ENCODE measurements around the gene BFSP1.
A peak's percentile ranks its signal among the peaks of the same experiment; 100 is the strongest.

Gene BFSP1

GRCh38 chr20:17519606-17520285, 11.4 kb downstream of the BFSP1 start:
- no peak for DNase-seq (ENCODE audit: low spot score)

GRCh38 chr20:17518339-17519052, 12.7 kb downstream of the BFSP1 start:
- DNase-seq (ENCODE audit: low spot score), result peak; percentile 23

GRCh38 chr20:17515053-17515452, 16.1 kb downstream of the BFSP1 start:
- DNase-seq (ENCODE audit: low spot score), result no peak

GRCh38 chr20:17513939-17514338, 17.2 kb downstream of the BFSP1 start:
- no peak for DNase-seq (ENCODE audit: low spot score)

GRCh38 chr20:17511401-17511800, 19.8 kb downstream of the BFSP1 start:
- no peak for DNase-seq (ENCODE audit: low spot score)

- DNase-seq (ENCODE audit: low spot score), result no peak
These were observed 20.6 kb downstream of the BFSP1 start for GRCh38 chr20:17510548-17510947.

GRCh38 chr20:17508756-17509155, 22.4 kb downstream of the BFSP1 start:
- no peak for DNase-seq (ENCODE audit: low spot score)

- no peak for DNase-seq (ENCODE audit: low spot score)
These were observed 23.6 kb downstream of the BFSP1 start for GRCh38 chr20:17507531-17507930.

GRCh38 chr20:17507032-17507431, 24.1 kb downstream of the BFSP1 start:
- DNase-seq (ENCODE audit: low spot score), result no peak

GRCh38 chr20:17505636-17506517, 25.3 kb downstream of the BFSP1 start:
- DNase-seq (ENCODE audit: low spot score), result no peak

- peak; percentile 79 for DNase-seq (ENCODE audit: low spot score)
These were observed 26.1 kb downstream of the BFSP1 start for GRCh38 chr20:17504898-17505635.

- DNase-seq (ENCODE audit: low spot score), result no peak
These were observed 26.9 kb downstream of the BFSP1 start for GRCh38 chr20:17504066-17504897.

- no peak for DNase-seq (ENCODE audit: low spot score)
These were observed 27.7 kb downstream of the BFSP1 start for GRCh38 chr20:17503301-17504065.

GRCh38 chr20:17502105-17502504, 29.1 kb downstream of the BFSP1 start:
- DNase-seq (ENCODE audit: low spot score), result no peak

GRCh38 chr20:17501701-17502100, 29.5 kb downstream of the BFSP1 start:
- no peak for DNase-seq (ENCODE audit: low spot score)

GRCh38 chr20:17500826-17501225, 30.4 kb downstream of the BFSP1 start:
- no peak for DNase-seq (ENCODE audit: low spot score)

GRCh38 chr20:17500271-17500670, 30.9 kb downstream of the BFSP1 start:
- DNase-seq (ENCODE audit: low spot score), result no peak

- no peak for DNase-seq (ENCODE audit: low spot score)
These were observed 32.1 kb downstream of the BFSP1 start for GRCh38 chr20:17499041-17499440.

- no peak for DNase-seq (ENCODE audit: low spot score)
These were observed 32.5 kb downstream of the BFSP1 start for GRCh38 chr20:17498641-17499040.
